MG63 (cell line): Measurements from ENCODE around the gene CHSY3. TPM values are rescaled to one million over a fixed set of nuclear protein-coding genes. Genes with fewer than 3 reads are reported as not detected.

Experiments
- DNase-seq: peaks from one replicate; pipeline ENCODE4 v3.0.0-alpha.2; 2020
- H3K27me3 ChIP-seq: fragments of 250-450 bp; sonication (Bioruptor Pico); 2 replicates; pipeline ENCODE4 v1.5.1; 2020; ENCODE audit warnings: mild to moderate bottlenecking, moderate library complexity
- H3K36me3 ChIP-seq: fragments of 250-450 bp; sonication (Bioruptor Pico); 2 replicates; pipeline ENCODE4 v1.5.1; 2020; ENCODE audit warnings: mild to moderate bottlenecking, moderate library complexity
- H3K4me3 ChIP-seq: fragments of 250-450 bp; sonication (Bioruptor Pico); 2 replicates; pipeline ENCODE4 v1.5.1; 2020; ENCODE audit warnings: mild to moderate bottlenecking, moderate library complexity
- H3K9me3 ChIP-seq: fragments of 250-450 bp; sonication (Bioruptor Pico); 2 replicates; pipeline ENCODE4 v1.5.1; 2020; ENCODE audit warnings: mild to moderate bottlenecking, moderate library complexity
- total RNA-seq: library from RNA; depleted of rRNA; stranded (reverse); fragments of >200 nt; shearing (Covaris generic); gene quantifications from 2 replicates; pipeline ENCODE4 v1.2.3, GENCODE V29; 2014; ENCODE audit warnings: low replicate concordance; rRNA removed

The CHSY3 gene
- total RNA-seq, 1 experiment from 2014 or later: not detected

GRCh38 chr5:130231786-130232185 is 327.5 kb downstream of the CHSY3 start:
- Histone ChIP-seq H3K36me3 (no peaks in the 10 kb centered on the region), H3K4me3 (no peak overlapping the region), H3K27me3 (no peaks in the 10 kb centered on the region), H3K9me3 (no peaks in the 10 kb centered on the region)
- no peak for DNase-seq

- no peaks in the 10 kb centered on the region for H3K27me3 ChIP-seq
- no peaks in the 10 kb centered on the region for H3K36me3 ChIP-seq
- no peak overlapping the region for H3K4me3 ChIP-seq
- H3K9me3 ChIP-seq: no peaks in the 10 kb centered on the region
- no peak for DNase-seq
These were observed 330.6 kb downstream of the CHSY3 start for GRCh38 chr5:130234816-130235215.

Other genes starting within 250 kb of the CHSY3 start
- not detected in 2 replicates for gene MINAR2, start 156.4 kb upstream of the CHSY3 start, total RNA-seq